ENCODE results near the gene DCPS.
"Not testable (repeated sequence)": the region's sequence is repeated elsewhere in the genome, so short reads cannot be mapped to it uniquely, and the experiment has no call there.

DCPS gene

GRCh38 chr11:126381960-126382359 is 78.1 kb downstream of the DCPS start:
- DNase-seq (ENCODE audit: low spot score), result not testable (repeated sequence)

GRCh38 chr11:126382641-126383040 is 78.8 kb downstream of the DCPS start:
- DNase-seq (ENCODE audit: low spot score), result not testable (repeated sequence)

GRCh38 chr11:126383339-126384335 is 79.8 kb downstream of the DCPS start:
- DNase-seq (ENCODE audit: low spot score), result no peak

- DNase-seq (ENCODE audit: low spot score), result no peak
These were observed 80.7 kb downstream of the DCPS start for GRCh38 chr11:126384449-126385070.

GRCh38 chr11:126385991-126386728 is 82.3 kb downstream of the DCPS start:
- no peak for DNase-seq (ENCODE audit: low spot score)

- not testable (repeated sequence) for DNase-seq (ENCODE audit: low spot score)
These were observed 82.8 kb downstream of the DCPS start for GRCh38 chr11:126386729-126387071.

GRCh38 chr11:126387857-126388256 is 84.0 kb downstream of the DCPS start:
- DNase-seq (ENCODE audit: low spot score), result no peak

- DNase-seq (ENCODE audit: low spot score), result no peak
These were observed 86.5 kb downstream of the DCPS start for GRCh38 chr11:126390272-126390867.

GRCh38 chr11:126391286-126391954 is 87.6 kb downstream of the DCPS start:
- no peak for DNase-seq (ENCODE audit: low spot score)

GRCh38 chr11:126391970-126392632 is 88.2 kb downstream of the DCPS start:
- DNase-seq (ENCODE audit: low spot score), result no peak

GRCh38 chr11:126392633-126393013 is 88.8 kb downstream of the DCPS start:
- no peak for DNase-seq (ENCODE audit: low spot score)

GRCh38 chr11:126393143-126393542 is 89.3 kb downstream of the DCPS start:
- no peak for DNase-seq (ENCODE audit: low spot score)

- DNase-seq (ENCODE audit: low spot score), result no peak
These were observed 90.2 kb downstream of the DCPS start for GRCh38 chr11:126394036-126394435.

- not testable (repeated sequence) for DNase-seq (ENCODE audit: low spot score)
These were observed 90.8 kb downstream of the DCPS start for GRCh38 chr11:126394634-126395072.

Small RNAs within 50 kb of the gene (small RNA-seq; reads per million reads assigned to genes)
- 0 to 0.04 reads per million in 2 experiments for gene AP001318.3

Data from SK-N-DZ (cell line).